ENCODE results near the gene RNF181.

- TF ChIP-seq CTCF (IDR thresholded peaks at IDR 0.05) (no peak), POLR2A (IDR thresholded peaks at IDR 0.05) (no peak), POLR2AphosphoS5 (IDR thresholded peaks at IDR 0.05) (no peak)
Observed at GRCh38 chr2:85584857-85585780, 10.4 kb upstream of the RNF181 start.
